Coronary artery (tissue), 2 donors: ENCODE data around the gene TFAP2E.

Source experiments
- DNase-seq: peaks from one replicate; pipeline ENCODE4 v3.0.0-alpha.2; 2017; ENCODE audit warnings: low spot score
- H3K27ac ChIP-seq, 2 donors: fragments of 200-600 bp; sonication (generic); one replicate each; pipeline ENCODE4 v1.5.1; 2016 to 2019
- H3K4me3 ChIP-seq: fragments of 200-600 bp; sonication (generic); 2 replicates; pipeline ENCODE4 v1.5.1; 2016; ENCODE audit warnings: mild to moderate bottlenecking, moderate library complexity
- TF ChIP-seq, protein P1 (sequence below): fragments of 200-600 bp; sonication (generic); IDR thresholded peaks from one replicate; pipeline ENCODE4 v1.5.1; 2019; ENCODE audit warnings: antibody characterized with exemption

TFAP2E gene

DNA sequence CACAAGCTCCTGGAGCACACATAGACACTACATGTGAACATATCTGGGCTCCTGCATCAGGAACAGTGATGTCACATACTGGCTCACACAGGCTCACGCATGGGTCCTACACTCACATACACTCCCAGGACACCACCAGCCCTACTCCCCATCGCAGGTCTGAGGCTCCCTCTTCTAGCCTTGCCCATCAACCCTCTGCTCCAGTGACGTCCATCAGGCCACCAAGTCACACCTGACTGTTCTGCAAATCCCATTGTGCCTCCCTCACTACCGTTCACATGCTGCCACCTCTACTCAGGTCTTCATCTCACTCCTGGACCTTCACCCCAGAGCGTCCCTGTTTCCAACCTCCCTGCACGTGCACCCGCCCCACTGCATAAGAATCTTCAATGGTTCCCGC lies 18.1 kb downstream of the TFAP2E start:
- Histone ChIP-seq H3K4me3 (no peak overlapping the region), H3K27ac (no peak overlapping the region)
- DNase-seq: no peak
- TF ChIP-seq, protein P1, sequence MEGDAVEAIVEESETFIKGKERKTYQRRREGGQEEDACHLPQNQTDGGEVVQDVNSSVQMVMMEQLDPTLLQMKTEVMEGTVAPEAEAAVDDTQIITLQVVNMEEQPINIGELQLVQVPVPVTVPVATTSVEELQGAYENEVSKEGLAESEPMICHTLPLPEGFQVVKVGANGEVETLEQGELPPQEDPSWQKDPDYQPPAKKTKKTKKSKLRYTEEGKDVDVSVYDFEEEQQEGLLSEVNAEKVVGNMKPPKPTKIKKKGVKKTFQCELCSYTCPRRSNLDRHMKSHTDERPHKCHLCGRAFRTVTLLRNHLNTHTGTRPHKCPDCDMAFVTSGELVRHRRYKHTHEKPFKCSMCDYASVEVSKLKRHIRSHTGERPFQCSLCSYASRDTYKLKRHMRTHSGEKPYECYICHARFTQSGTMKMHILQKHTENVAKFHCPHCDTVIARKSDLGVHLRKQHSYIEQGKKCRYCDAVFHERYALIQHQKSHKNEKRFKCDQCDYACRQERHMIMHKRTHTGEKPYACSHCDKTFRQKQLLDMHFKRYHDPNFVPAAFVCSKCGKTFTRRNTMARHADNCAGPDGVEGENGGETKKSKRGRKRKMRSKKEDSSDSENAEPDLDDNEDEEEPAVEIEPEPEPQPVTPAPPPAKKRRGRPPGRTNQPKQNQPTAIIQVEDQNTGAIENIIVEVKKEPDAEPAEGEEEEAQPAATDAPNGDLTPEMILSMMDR: no peak

- Histone ChIP-seq H3K27ac (no peak overlapping the region), H3K4me3 (no peak overlapping the region)
- DNase-seq: no peak
- TF ChIP-seq, protein P1: no peak
Measured at GRCh38 chr1:35592991-35593769, 20.1 kb downstream of the TFAP2E start.

DNA sequence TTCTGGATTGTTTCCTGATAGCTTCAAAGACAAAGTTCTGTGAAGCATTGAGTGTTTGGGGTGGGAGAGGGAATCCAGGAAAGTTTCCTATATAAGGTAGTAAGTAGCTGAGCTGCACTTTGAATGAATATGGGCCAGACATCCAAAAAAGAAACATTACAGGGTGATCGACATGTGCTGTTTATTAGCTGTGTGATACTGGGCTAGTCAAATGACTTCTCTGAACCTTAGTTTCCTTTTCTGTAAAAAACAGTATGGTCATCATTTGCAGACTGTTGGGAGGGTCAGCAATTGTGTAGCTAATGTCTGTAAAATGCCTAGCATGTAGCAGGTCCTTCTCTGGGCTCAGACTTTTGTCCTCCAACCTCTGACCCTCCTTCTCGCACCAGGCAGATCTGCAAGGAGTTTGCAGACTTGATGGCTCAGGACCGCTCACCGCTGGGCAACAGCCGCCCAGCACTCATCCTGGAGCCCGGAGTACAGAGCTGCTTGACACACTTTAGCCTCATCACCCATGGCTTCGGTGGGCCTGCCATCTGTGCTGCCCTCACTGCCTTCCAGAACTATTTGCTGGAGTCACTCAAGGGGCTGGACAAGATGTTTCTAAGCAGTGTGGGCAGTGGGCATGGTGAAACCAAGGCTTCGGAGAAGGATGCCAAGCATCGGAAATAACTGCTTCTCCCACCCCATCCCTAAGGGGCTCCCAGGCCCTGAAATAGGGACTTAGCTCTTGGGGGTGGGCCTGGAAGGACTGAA lies 21.1 kb downstream of the TFAP2E start:
- TF ChIP-seq, protein P1: no peak

DNA sequence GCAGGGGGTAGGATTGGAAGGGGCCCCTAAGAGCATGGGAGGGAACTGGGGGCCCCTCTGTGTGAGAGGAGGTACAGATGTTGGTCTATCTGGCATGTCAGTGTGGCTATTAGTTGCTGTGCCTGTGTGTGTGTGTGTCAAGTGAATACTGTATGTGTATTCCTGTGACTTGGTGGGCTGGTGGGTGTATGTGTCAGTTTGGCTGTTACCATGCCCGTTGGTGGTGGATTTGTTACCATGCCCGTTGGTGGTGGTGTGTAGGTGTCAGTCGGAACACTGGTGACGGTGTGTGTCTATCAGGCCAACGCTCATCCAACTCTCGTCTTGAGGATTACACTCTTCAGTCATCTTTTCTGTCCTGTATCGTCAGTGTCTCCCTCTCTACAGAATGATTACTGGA lies 22.6 kb downstream of the TFAP2E start:
- TF ChIP-seq, protein P1: no peak
- DNase-seq: no peak
- H3K27ac ChIP-seq: no peak overlapping the region
- H3K4me3 ChIP-seq: no peak overlapping the region

More for the DNA sequence above, 21.1 kb downstream of the TFAP2E start:
- no peak for DNase-seq
- H3K4me3 ChIP-seq: no peak overlapping the region
- H3K27ac ChIP-seq: no peak overlapping the region

GRCh38 chr1:35597870-35598269 lies 24.8 kb downstream of the TFAP2E start:
- TF ChIP-seq, protein P1: no peak
- Histone ChIP-seq H3K27ac (no peak overlapping the region), H3K4me3 (no peak overlapping the region)
- no peak for DNase-seq

- Histone ChIP-seq H3K4me3 (no peak overlapping the region), H3K27ac (no peak overlapping the region)
- no peak for DNase-seq
- TF ChIP-seq, protein P1: no peak
Measured at GRCh38 chr1:35598895-35599294, 25.8 kb downstream of the TFAP2E start.
